Measurements from ENCODE around the gene SGK2.

The SGK2 gene

DNA sequence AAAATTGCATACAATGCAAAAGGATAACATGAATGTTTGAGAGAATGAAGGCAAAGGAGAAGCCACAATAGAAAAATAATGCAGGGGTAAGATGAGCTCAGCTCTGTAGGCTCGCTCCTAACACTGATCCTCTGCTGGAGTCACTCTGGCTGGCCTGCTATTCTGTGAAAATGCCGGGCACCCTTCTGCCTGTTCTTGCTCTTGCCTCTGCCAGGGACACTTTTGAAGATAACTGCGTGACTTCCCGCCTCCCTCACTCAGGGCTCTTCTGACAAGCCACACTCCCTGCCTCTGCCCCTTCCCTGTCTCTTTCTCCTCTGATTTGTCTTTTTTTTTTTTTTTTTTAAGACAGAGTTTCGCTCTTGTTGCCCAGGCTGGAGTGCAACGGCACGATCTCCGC is 72.8 kb downstream of the SGK2 start:
- DNase-seq: no peak

All from stimulated activated CD4-positive, alpha-beta T cell treated with anti-CD3 and anti-CD28 coated beads, Interleukin-4, amount 100 ng/mL, for 1 hour (primary cell).